ENCODE measurements around the gene GRAMD1A.

GRCh38 chr19:35009424-35010415 lies 9.6 kb downstream of the GRAMD1A start:
- TF ChIP-seq CTCF (IDR thresholded peaks at IDR 0.05) (no peak), POLR2A (IDR thresholded peaks at IDR 0.05) (no peak)

Data from esophagus squamous epithelium (tissue), 4 donors.